H9 (cell line): ENCODE data around the gene SLCO2A1. TPM values are rescaled to one million over a fixed set of nuclear protein-coding genes. Genes with fewer than 3 reads are reported as not detected.

Experiments
- DNase-seq: peaks from one replicate; pipeline ENCODE4 v3.0.0-alpha.2; 2017
- H2AFZ ChIP-seq: one replicate; pipeline ENCODE4 v1.6.1; 2013; ENCODE audit warnings: mild to moderate bottlenecking, low read length, control low read depth, moderate library complexity
- H2AK5ac ChIP-seq: 2 replicates; pipeline ENCODE4 v1.6.1; 2013; ENCODE audit warnings: low read length, control low read depth, mixed read lengths; ENCODE audit not compliant: insufficient read length
- H2BK120ac ChIP-seq: one replicate; pipeline ENCODE4 v1.6.1; 2013; ENCODE audit warnings: low read depth, mild to moderate bottlenecking, low read length, control low read depth, inconsistent platforms; ENCODE audit not compliant: poor library complexity, severe bottlenecking
- H2BK12ac ChIP-seq: 2 replicates; pipeline ENCODE4 v1.6.1; 2013; ENCODE audit warnings: low read length, control low read depth, mixed read lengths, low read depth; ENCODE audit not compliant: insufficient read length
- H2BK15ac ChIP-seq: 2 replicates; pipeline ENCODE4 v1.6.1; 2013; ENCODE audit warnings: low read depth, low read length, control low read depth
- H2BK20ac ChIP-seq: one replicate; pipeline ENCODE4 v1.6.1; 2013; ENCODE audit warnings: low read depth, mild to moderate bottlenecking, low read length, control low read depth, inconsistent platforms; ENCODE audit not compliant: poor library complexity, severe bottlenecking
- H2BK5ac ChIP-seq: 2 replicates; pipeline ENCODE4 v1.6.1; 2013; ENCODE audit warnings: low read length, control low read depth, mixed read lengths; ENCODE audit not compliant: insufficient read length
- H3K14ac ChIP-seq: 2 replicates; pipeline ENCODE4 v1.6.1; 2013; ENCODE audit warnings: low read length, control low read depth; ENCODE audit not compliant: insufficient read depth
- H3K18ac ChIP-seq: 2 replicates; pipeline ENCODE4 v1.6.1; 2013; ENCODE audit warnings: low read depth, mild to moderate bottlenecking, mixed read lengths, low read length, control low read depth; ENCODE audit not compliant: insufficient read length
- H3K23ac ChIP-seq: 2 replicates; pipeline ENCODE4 v1.6.1; 2013; ENCODE audit warnings: low read length, control low read depth, mixed read lengths, low read depth; ENCODE audit not compliant: insufficient read length
- H3K23me2 ChIP-seq: 2 replicates; pipeline ENCODE4 v1.6.1; 2013; ENCODE audit warnings: low read depth, mild to moderate bottlenecking, mixed read lengths, low read length, control low read depth; ENCODE audit not compliant: insufficient read length, poor library complexity, severe bottlenecking
- H3K27ac ChIP-seq: 2 replicates; pipeline ENCODE4 v1.5.1; 2013; ENCODE audit warnings: low read length, control low read depth, mixed read lengths, low read depth; ENCODE audit not compliant: insufficient read length
- H3K27me3 ChIP-seq: 2 replicates; pipeline ENCODE4 v1.6.1; 2013; ENCODE audit warnings: low read length, control low read depth, inconsistent platforms; ENCODE audit not compliant: insufficient read depth
- H3K4ac ChIP-seq: 2 replicates; pipeline ENCODE4 v1.6.1; 2013; ENCODE audit warnings: low read depth, mild to moderate bottlenecking, control low read depth, inconsistent platforms, low read length, moderate library complexity
- H3K4me1 ChIP-seq: 2 replicates; pipeline ENCODE4 v1.6.1; 2013; ENCODE audit warnings: low read length, control low read depth, inconsistent platforms; ENCODE audit not compliant: insufficient read depth
- H3K4me2 ChIP-seq: 2 replicates; pipeline ENCODE4 v1.6.1; 2013; ENCODE audit warnings: low read length, control low read depth, mixed read lengths; ENCODE audit not compliant: insufficient read length, insufficient read depth
- H3K56ac ChIP-seq: 2 replicates; pipeline ENCODE4 v1.6.1; 2013; ENCODE audit warnings: low read depth, mild to moderate bottlenecking, mixed read lengths, low read length, control low read depth; ENCODE audit not compliant: insufficient read length
- H3K79me1 ChIP-seq: 2 replicates; pipeline ENCODE4 v1.6.1; 2013; ENCODE audit warnings: low read depth, mild to moderate bottlenecking, moderate library complexity, low read length, control low read depth, inconsistent platforms; ENCODE audit not compliant: insufficient read depth, poor library complexity, severe bottlenecking
- H3K79me2 ChIP-seq: 2 replicates; pipeline ENCODE4 v1.6.1; 2013; ENCODE audit warnings: low read length, control low read depth, inconsistent platforms; ENCODE audit not compliant: insufficient read depth
- H3K9ac ChIP-seq: 2 replicates; pipeline ENCODE4 v1.6.1; 2013; ENCODE audit warnings: low read length, control low read depth, mixed read lengths; ENCODE audit not compliant: insufficient read length; ENCODE audit errors: extremely low read depth
- H3K9me3 ChIP-seq: one replicate; pipeline ENCODE4 v1.6.1; 2013; ENCODE audit warnings: low read depth, low read length, inconsistent platforms; ENCODE audit not compliant: control insufficient read depth
- H3T11ph ChIP-seq: one replicate; pipeline ENCODE4 v1.6.1; 2013; ENCODE audit warnings: mild to moderate bottlenecking, low read length, control low read depth, inconsistent platforms
- H4K20me1 ChIP-seq: one replicate; pipeline ENCODE4 v1.6.1; 2013; ENCODE audit not compliant: control insufficient read depth, insufficient read length, insufficient read depth
- H4K5ac ChIP-seq: 2 replicates; pipeline ENCODE4 v1.6.1; 2013; ENCODE audit warnings: low read depth, mild to moderate bottlenecking, mixed read lengths, low read length, control low read depth; ENCODE audit not compliant: insufficient read length
- H4K8ac ChIP-seq: replicated peaks from 2 replicates; pipeline ENCODE4 v1.6.1; 2013; ENCODE audit warnings: low read length, control low read depth, mixed read lengths, low read depth; ENCODE audit not compliant: insufficient read length
- H4K91ac ChIP-seq: 2 replicates; pipeline ENCODE4 v1.6.1; 2013; ENCODE audit warnings: low read depth, mild to moderate bottlenecking, moderate library complexity, mixed read lengths, low read length, control low read depth; ENCODE audit not compliant: insufficient read length
- H3K27ac Mint-ChIP-seq, 3 experiments: 2 replicates in 2 of 3; 3 replicates in 1 of 3; pipeline ENCODE4 v1.8.0; 2020 to 2021; ENCODE audit warnings: mixed read lengths in 3 of 3, mild to moderate bottlenecking in 1 of 3, moderate library complexity in 1 of 3
- H3K27me3 Mint-ChIP-seq: 2 replicates; pipeline ENCODE4 v1.8.0; 2021; ENCODE audit warnings: low read depth, mild to moderate bottlenecking, moderate library complexity, mixed read lengths
- H3K36me3 Mint-ChIP-seq, 3 experiments: 2 replicates in 2 of 3; 3 replicates in 1 of 3; pipeline ENCODE4 v1.8.0; 2020 to 2021; ENCODE audit warnings: low read depth in 3 of 3, mixed read lengths in 3 of 3; ENCODE audit not compliant: insufficient read depth in 1 of 3
- H3K4me1 Mint-ChIP-seq, 2 experiments: 2 replicates each; pipeline ENCODE4 v1.8.0; 2020; ENCODE audit warnings: mixed read lengths in 2 of 2
- H3K4me3 Mint-ChIP-seq, 2 experiments: 2 replicates in 1 of 2; 3 replicates in 1 of 2; pipeline ENCODE4 v1.8.0; 2020 to 2021; ENCODE audit warnings: mild to moderate bottlenecking in 2 of 2, mixed read lengths in 2 of 2, moderate library complexity in 1 of 2
- H3K9me3 Mint-ChIP-seq, 2 experiments: 2 replicates in 1 of 2; 3 replicates in 1 of 2; pipeline ENCODE4 v1.8.0; 2020; ENCODE audit warnings: mild to moderate bottlenecking in 2 of 2, mixed read lengths in 2 of 2, moderate library complexity in 1 of 2
- CTCF ChIP-seq: fragments of 200-600 bp; sonication (generic); conservative IDR thresholded peaks from 3 replicates; pipeline ENCODE4 v1.8.0; 2021; ENCODE audit warnings: antibody characterized with exemption, mild to moderate bottlenecking
- WGBS: extraction: QIAGEN DNeasy Blood & Tissue Kit; methylation state at CpG from one replicate; pipeline ENCODE4 v1.1.7; 2013; ENCODE audit warnings: missing lambda C conversion rate, low lambda C conversion rate, mixed read lengths; ENCODE audit not compliant: insufficient read length; ENCODE audit errors: extremely low coverage; 5-methylcytosine and 5-hydroxymethylcytosine counted together
- total RNA-seq: library from RNA; stranded (reverse); gene quantifications from 2 replicates; pipeline ENCODE4 v1.2.1, GENCODE V29; 2021

The SLCO2A1 gene
- total RNA-seq, 1 experiment from 2014 or later = 0.98 TPM

DNA sequence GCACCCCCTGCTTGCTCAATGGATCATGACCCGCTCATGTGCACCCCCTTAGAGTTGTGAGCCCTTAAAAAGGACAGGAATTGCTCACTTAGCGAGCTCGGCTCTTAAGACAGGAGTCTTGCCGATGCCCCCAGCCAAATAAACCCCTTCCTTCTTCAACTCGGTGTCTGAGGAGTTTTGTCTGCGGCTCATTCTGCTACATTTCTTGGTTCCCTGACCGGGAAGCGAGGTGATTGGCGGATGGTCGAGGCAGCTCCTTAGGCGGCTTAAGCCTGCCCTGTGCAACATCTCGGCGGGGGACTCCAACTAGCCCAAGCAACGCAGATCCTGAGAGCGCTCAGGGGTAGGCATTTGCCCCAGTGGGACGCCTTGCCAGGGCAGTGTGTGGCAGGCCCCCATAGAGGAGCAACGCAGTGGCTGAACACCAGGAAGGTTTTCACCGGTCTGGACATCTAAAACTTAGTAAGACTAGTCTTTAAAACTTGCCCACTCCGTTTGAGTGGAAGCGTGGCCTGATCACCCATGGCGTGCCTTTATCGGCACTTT is 9.5 kb downstream of the SLCO2A1 start:
- no peak overlapping the region for H3K9ac ChIP-seq
- H2AFZ ChIP-seq = no peak overlapping the region
- H2BK120ac ChIP-seq = no peak overlapping the region
- H2AK5ac ChIP-seq = no peak overlapping the region
- no peaks in the 10 kb centered on the region for H3K4me1 ChIP-seq
- no peak overlapping the region for H3K27ac Mint-ChIP-seq
- peaks cover 3% of the 10 kb centered on the region in 2 experiments; a peak in 3 of 4 replicates for H3K4me1 Mint-ChIP-seq
- H3K79me1 ChIP-seq = no peaks in the 10 kb centered on the region
- H2BK20ac ChIP-seq = no peak overlapping the region
- H3K9me3 ChIP-seq = no peaks in the 10 kb centered on the region
- no peak overlapping the region for H4K5ac ChIP-seq
- no peak overlapping the region for H3K4ac ChIP-seq
- H3K4me3 Mint-ChIP-seq = no peak overlapping the region
- H3K56ac ChIP-seq = no peak overlapping the region
- no peak overlapping the region for H2BK12ac ChIP-seq
- no peak overlapping the region for H3K23ac ChIP-seq
- H4K91ac ChIP-seq = no peak overlapping the region
- no peak overlapping the region for H3T11ph ChIP-seq
- no peak overlapping the region for H4K8ac ChIP-seq
- H3K27me3 ChIP-seq = no peaks in the 10 kb centered on the region
- DNase-seq = no peak
- no peaks in the 10 kb centered on the region for H3K79me2 ChIP-seq
- H3K27ac ChIP-seq = no peak overlapping the region
- no peak overlapping the region for H3K18ac ChIP-seq
- no peaks in the 10 kb centered on the region for H3K9me3 Mint-ChIP-seq
- no peak for TF ChIP-seq CTCF
- H2BK15ac ChIP-seq = no peak overlapping the region
- H3K23me2 ChIP-seq = no peaks in the 10 kb centered on the region
- no peak overlapping the region for H2BK5ac ChIP-seq
- H3K36me3 Mint-ChIP-seq = no peaks in the 10 kb centered on the region
- WGBS = no CpG with 5 or more reads among the region's 22 CpGs
- H3K4me2 ChIP-seq = no peak overlapping the region
- H3K14ac ChIP-seq = no peak overlapping the region
- H4K20me1 ChIP-seq = no peaks in the 10 kb centered on the region
- peaks cover 15% of the 10 kb centered on the region for H3K27me3 Mint-ChIP-seq
